Smooth muscle cell of trachea (primary cell): ENCODE results near the gene KIF17. TPM values are rescaled to one million over a fixed set of nuclear protein-coding genes. Genes with fewer than 3 reads are reported as not detected.

Experiments used
- total RNA-seq: library from RNA; depleted of rRNA; stranded (reverse); fragments of >200 nt; gene quantifications from 2 replicates; pipeline ENCODE4 v1.2.1, GENCODE V29; 2014

The KIF17 gene
- 1.5 and 4.1 TPM in 2 replicates for total RNA-seq

DNA sequence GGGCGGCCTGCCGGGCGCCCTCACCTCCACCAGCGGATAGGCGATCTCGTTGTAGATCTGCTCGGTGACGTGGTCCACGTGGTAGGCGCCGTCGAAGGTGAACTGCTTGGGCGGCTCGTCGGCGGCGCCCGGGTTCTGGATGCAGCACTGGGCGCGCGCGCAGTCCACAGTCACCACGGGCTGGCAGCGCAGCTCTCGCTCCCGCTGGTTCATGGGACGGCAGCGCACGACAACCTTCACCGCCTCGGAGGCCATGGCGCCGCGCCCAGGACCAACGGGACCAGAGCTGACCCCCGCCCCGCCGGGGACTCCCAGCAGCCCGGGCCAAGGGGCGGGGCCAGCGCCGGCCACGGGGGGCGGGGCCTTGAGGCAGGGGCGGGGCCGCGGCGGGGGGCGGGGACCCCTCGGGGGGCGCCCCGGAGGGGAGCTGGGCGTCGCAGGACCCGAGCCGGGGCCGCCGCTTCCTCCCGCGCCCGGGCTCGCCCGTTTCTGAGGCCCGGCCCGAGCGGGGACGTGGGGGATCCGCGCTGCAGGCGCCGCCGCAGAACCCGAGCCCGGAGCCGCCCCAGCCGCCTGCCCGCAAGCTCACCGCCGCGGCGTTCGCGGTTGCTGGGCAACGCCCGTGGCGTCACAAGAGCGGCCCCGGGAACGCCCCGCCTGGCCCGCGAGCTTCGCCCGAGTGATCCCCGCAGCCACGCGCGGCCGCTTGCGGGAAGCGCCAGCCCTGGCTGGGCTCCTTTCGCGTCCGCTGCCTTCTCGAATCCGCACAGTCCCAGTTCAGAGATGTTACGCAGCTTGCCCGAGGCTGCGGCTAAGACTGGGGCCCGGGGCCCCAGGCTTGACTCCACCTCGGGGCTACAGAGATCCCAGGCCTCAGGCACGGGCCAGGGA is at the start of gene KIF17:
TSS of gene KIF17 (minus strand) at position 556 of the 891 bp plus-strand sequence. CDS start at position 255, 301 bp downstream.

GRCh38 chr1:20732588-20733359 is 15.0 kb upstream of the KIF17 start, which contains the start of gene SH2D5:
Gene SH2D5, minus strand, starts transcription at chr1:20732703. Its CDS starts 4,659 bp downstream, at chr1:20728044.

DNA sequence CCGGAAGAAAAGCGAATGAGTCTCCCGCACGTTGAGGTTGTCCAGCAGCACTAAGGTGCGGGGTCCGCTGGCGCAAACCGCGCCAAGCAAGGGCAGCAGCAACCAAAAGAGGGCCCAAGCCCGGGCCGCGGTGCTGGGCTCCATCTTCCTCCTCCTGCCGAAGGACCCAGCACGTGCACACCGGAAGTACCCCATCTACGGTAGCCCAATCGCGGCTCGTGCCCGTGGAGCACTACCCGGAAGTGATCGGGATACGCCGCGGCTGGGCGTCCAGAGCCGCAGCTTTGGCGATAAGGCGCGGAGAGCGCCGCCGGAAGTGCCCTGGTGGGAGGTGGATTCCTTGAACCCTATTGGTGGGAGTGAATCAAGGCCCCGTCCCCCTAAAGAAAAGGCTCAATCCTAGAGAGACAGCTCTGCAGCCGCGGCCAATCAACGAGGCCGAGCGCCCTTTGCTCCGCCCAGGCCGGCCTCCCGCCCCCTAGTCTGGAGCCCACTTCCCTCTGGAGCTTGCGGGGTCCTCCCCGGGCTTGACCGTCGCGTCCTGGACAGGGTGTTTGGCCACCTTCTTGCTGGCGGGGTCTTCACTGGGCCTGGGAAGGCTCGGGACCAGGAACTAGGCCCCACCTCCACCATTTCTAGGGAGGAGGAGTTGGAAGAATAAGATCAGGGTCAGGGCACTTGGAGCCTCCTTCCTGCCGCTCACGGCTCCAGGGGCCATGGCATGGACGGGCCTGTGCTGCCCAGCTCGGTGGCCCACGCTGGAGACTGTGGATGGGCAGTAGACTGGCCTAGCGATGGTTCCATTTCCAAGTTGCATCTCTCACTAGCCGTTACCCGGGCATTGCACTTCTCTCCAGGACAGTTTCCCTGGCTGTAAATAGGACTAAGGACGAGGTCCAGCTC is 56.3 kb downstream of the KIF17 start, which contains the start of gene DDOST:
TSS of gene DDOST (minus strand) at position 163 of the 903 bp plus-strand sequence. CDS start at position 144, 19 bp downstream.

DNA sequence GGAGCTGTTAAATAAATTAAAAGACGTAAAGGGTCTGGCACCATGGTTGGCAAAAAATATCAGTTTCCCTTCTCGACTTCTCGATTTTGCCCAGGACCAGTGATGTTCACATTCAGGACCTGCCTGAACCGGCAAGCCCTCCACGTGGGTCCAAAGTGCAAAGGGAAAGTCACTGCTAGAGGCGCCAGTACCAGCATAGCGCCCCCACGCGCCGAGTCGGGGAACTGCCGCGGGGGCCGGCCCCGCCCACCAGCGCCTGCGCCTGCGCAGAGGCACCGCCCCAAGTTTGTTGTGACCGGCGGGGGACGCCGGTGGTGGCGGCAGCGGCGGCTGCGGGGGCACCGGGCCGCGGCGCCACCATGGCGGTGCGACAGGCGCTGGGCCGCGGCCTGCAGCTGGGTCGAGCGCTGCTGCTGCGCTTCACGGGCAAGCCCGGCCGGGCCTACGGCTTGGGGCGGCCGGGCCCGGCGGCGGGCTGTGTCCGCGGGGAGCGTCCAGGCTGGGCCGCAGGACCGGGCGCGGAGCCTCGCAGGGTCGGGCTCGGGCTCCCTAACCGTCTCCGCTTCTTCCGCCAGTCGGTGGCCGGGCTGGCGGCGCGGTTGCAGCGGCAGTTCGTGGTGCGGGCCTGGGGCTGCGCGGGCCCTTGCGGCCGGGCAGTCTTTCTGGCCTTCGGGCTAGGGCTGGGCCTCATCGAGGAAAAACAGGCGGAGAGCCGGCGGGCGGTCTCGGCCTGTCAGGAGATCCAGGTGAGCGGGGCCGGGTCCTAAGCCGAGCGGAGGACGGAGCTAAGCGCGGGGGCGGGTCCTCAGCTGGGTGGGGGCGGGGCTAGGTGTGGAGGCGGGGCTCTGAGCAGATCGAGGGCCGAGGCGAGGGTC is 84.4 kb downstream of the KIF17 start, which contains the start of gene PINK1:
TSS of gene PINK1 (plus strand) at position 269 of the 875 bp plus-strand sequence. CDS start at position 360, 91 bp downstream.

Other genes starting within 250 kb of the KIF17 start
- 36.7 and 48.4 TPM in 2 replicates for gene CAMK2N1, start 231.8 kb downstream of the KIF17 start, total RNA-seq
- 26.3 and 33.2 TPM in 2 replicates for gene MUL1, start 209.9 kb downstream of the KIF17 start, total RNA-seq
- 0.33 TPM in 1 of 2 replicates, not detected in the other for gene FAM43B, start 165.4 kb downstream of the KIF17 start, total RNA-seq
- 1.2 and 1.3 TPM in 2 replicates for gene CDA, start 128.9 kb downstream of the KIF17 start, total RNA-seq
- 63.1 and 131 TPM in 2 replicates for gene PINK1, start 84.5 kb downstream of the KIF17 start, total RNA-seq
- gene DDOST, start 56.6 kb downstream of the KIF17 start, total RNA-seq: 279 and 378 TPM in 2 replicates
- 4.2 and 6.3 TPM in 2 replicates for gene SH2D5, start 14.7 kb upstream of the KIF17 start, total RNA-seq
- 257 and 336 TPM in 2 replicates for gene HP1BP3, start 69.3 kb upstream of the KIF17 start, total RNA-seq